Esophagus squamous epithelium (tissue), 5 donors: Measurements from ENCODE around the gene SULT1A4. TPM values are rescaled to one million over a fixed set of nuclear protein-coding genes. Genes with fewer than 3 reads are reported as not detected.
A peak's percentile ranks its signal among the peaks of the same experiment; 100 is the strongest.
"Not testable (repeated sequence)": the region's sequence is repeated elsewhere in the genome, so short reads cannot be mapped to it uniquely, and the experiment has no call there.

Source experiments
- DNase-seq: peaks from one replicate; lab custom pipeline; 2025; lab: John Stamatoyannopoulos, UW
- H3K27ac ChIP-seq, 4 donors: fragments of 200-600 bp; sonication (generic); one replicate each; pipeline ENCODE4 v1.5.1; 2016 to 2019; ENCODE audit warnings: mild to moderate bottlenecking in 1 of 4
- H3K27me3 ChIP-seq, 4 donors: fragments of 200-600 bp; sonication (generic); 1 replicate in 3 of 4; 2 replicates in 1 of 4; pipeline versions ENCODE4 v1.5.1 to v1.6.0; 2017 to 2021; ENCODE audit warnings: antibody characterized with exemption in 1 of 4
- H3K36me3 ChIP-seq, 3 donors: fragments of 200-600 bp; sonication (generic); one replicate each; pipeline ENCODE4 v1.5.1; 2016 to 2019
- H3K4me1 ChIP-seq, 3 donors: fragments of 200-600 bp; sonication (generic); one replicate each; pipeline ENCODE4 v1.5.1; 2017 to 2019
- H3K4me3 ChIP-seq, 4 donors: fragments of 200-600 bp; sonication (generic); 1 replicate in 3 of 4; 2 replicates in 1 of 4; pipeline ENCODE4 v1.5.1; 2016 to 2019; ENCODE audit warnings: mild to moderate bottlenecking in 2 of 4, moderate library complexity in 1 of 4
- H3K9me3 ChIP-seq, 3 donors: fragments of 200-600 bp; sonication (generic); one replicate each; pipeline ENCODE4 v1.5.1; 2016 to 2019
- WGBS, 2 donors: methylation state at CpG; one replicate each; pipeline ENCODE4 v1.1.5; 2018; 5-methylcytosine and 5-hydroxymethylcytosine counted together
- intact Hi-C: fragments of 100-400 bp; cut with DNase I; formaldehyde crosslinking; loops from one replicate; pipeline ENCODE4 v1.15.0; 2022
- total RNA-seq, 4 donors: library from RNA; depleted of rRNA; stranded (reverse); fragments of >200 nt; gene quantifications; one replicate each; pipeline ENCODE4 v1.1.0, GENCODE V29; 2016
- donor health status: DM: yes; HTN: yes; CAD: no.

SULT1A4 gene
- total RNA-seq, result 1 to 10 TPM; 2.9 to 5.5 (median 4.5) TPM

DNA sequence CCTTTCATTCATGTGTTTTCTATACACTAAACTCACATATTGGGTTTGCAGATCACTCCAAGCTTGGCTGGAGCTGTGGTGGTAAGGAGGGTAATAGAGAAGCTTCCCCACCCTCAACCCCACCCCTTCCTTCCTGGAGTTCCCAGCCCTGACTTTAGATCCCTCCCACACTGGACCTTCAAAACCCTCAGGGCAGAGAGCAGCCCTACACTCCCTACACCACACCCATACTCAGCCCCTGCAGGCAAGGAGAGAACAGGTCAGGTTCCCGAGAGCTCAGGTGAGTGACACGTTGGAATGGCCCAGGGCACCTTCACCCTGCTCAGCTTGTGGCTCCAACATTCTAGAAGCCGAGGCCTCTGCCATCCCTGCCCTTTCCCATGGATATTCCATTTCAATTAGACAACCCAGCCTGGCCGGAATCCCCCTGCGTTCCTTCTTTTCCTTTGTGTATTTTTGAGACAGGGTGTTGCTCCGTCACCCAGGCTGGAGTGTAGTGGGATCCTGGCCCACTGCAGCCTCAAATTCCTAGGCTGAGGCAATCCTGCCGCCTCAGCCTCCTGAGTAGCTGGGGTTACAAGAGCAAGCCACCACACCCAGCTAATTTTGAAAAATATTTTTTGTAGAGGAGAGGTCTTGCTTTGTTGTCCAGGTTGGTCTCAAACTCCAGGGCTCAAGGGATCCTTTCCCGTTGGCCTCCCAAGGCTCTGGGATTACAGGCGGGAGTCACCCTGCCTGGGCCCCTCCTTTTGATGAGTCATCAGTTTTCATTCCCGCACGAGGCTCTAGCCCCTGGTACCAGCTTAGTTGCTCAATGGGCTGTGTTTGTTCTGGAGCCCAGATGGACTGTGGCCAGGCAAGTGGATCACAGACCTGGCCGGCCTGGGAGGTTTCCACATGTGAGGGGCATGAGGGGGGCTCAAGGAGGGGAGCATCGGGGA lies at the start of gene SULT1A4:
Gene SULT1A4, plus strand, starts transcription at position 208 of the 941 bp plus-strand sequence. CDS start 1,473 bp downstream, outside the sequence.
- H3K27me3 ChIP-seq, DNase-seq, H3K27ac ChIP-seq, H3K36me3 ChIP-seq, H3K4me3 ChIP-seq, intact Hi-C loops, H3K9me3 ChIP-seq, H3K4me1 ChIP-seq: not testable (repeated sequence)
- no CpG with 5 or more reads among the region's 13 CpGs for WGBS, 2 donors

DNA sequence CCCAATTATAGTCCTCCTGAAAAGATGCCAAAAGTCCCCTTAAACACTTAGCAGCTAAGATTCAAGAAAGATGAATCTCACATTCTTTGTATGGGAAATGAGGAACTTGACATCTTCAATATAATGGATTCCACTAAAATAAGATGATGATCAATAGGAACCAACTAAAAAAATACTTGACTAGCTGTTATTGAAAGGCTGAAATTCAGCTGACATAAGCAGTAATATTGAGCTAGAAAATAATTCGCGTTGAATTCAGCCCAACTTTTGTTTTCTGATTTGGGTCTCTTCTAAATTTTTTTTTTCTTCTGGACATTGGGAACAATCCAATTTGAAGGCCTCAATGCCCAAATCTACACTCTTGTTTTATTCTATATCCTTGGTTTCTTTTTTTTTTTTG lies 36.1 kb upstream of the SULT1A4 start:
- H3K4me3 ChIP-seq, H3K27ac ChIP-seq, DNase-seq, H3K9me3 ChIP-seq, H3K4me1 ChIP-seq, H3K36me3 ChIP-seq, H3K27me3 ChIP-seq, intact Hi-C loops: not testable (repeated sequence)
- 96 to 100% methylated on average over 2 of the region's 2 CpGs for WGBS, 2 donors

DNA sequence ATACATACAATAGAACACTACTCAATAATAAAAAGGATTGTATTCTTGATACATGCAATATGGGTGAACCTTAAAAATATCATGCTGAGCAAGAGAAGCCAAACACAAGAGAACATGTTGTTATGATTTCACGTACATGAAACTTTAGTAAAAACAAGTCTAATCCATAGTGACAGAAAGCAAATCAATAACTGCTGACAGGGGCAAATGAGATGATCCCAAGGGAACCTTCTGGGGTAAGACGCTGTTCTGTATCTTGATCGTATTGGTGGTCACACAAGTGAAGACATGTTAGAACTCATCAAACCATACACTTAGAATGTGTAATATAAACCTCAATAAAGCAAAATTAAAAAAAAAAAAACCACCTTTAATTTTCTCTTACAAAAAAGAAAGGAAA lies 34.3 kb upstream of the SULT1A4 start:
- intact Hi-C loops, result not testable (repeated sequence)

DNA sequence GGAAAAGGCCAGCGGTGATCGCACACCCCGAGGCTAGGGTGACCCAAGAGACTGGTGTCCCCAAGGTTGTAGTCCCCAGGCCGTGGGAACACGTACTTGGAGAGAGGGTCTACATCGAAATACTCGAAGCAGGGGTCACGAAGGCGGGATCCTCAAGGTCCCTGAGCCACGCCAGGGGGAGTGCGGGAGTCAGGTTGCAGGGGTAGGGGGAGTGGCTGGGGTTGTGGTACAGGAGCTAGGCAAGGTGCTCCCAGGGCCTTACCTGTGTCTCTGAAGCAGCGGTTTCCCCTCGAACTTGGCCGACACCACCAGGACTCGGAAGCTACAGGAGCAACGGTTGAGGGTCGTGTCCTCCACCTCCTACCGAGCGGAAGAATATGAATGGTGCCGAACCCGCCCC lies 6.0 kb upstream of the SULT1A4 start:
- WGBS, 2 donors, result no CpG with 5 or more reads among the region's 21 CpGs
- H3K36me3 ChIP-seq, intact Hi-C loops, DNase-seq, H3K4me1 ChIP-seq, H3K27me3 ChIP-seq, H3K4me3 ChIP-seq, H3K9me3 ChIP-seq, H3K27ac ChIP-seq: not testable (repeated sequence)

More for the DNA sequence above, 34.3 kb upstream of the SULT1A4 start:
- H3K4me3 ChIP-seq, H3K36me3 ChIP-seq, H3K27me3 ChIP-seq, H3K27ac ChIP-seq, H3K9me3 ChIP-seq, H3K4me1 ChIP-seq, DNase-seq: not testable (repeated sequence)
- WGBS, 2 donors, result 77% methylated on average over 3 of the region's 3 CpGs; no CpG with 5 or more reads in 1 of the 2 donors

DNA sequence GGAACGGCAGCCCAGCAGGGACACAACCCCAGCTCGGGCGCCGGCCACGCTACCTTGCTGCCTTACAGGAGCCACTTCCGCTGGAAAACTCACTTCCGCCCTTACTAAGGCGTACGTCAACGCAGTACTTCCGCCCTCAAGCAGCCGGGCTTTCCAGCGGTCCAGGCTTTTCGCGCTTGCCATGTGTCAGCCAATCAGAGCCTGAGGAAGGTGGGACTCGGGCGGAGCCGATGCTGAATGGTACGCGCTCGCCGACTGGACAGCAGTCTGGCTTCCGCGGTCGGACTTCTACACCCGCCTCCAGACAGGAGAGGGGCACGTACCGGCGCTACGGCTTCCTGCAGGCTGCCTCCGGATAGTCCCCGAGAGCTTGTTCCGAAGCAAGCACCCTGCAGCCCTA lies 5.4 kb upstream of the SULT1A4 start, which contains the start of the genes BOLA2 and SLX1B:
Gene BOLA2, minus strand, starts transcription at position 83 of the 400 bp plus-strand sequence. CDS start 98 bp downstream, outside the sequence.
Gene SLX1B, plus strand, starts transcription at position 265 of the 400 bp plus-strand sequence.
- H3K4me1 ChIP-seq, DNase-seq, H3K36me3 ChIP-seq, intact Hi-C loops, H3K27ac ChIP-seq, H3K4me3 ChIP-seq, H3K27me3 ChIP-seq, H3K9me3 ChIP-seq: not testable (repeated sequence)
- WGBS, 2 donors, result no CpG with 5 or more reads among the region's 33 CpGs

DNA sequence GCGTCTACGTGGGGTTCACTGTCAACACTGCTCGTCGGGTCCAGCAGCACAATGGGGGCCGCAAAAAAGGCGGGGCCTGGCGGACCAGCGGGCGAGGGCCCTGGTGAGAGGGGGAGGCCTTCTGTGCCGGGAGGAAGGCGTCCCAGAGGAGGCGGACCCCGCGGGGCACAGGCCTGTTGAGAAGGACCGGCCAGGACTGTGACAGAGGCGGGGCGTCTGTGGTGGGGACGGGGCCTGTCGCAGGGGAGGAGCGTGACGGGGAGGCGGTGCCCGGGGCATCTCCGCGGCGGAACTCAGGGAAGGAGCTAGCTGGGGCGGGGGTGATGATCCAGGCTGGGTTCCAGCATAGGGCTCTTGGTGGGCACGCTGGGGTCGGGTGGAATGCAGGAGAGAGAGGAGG lies 4.9 kb upstream of the SULT1A4 start:
- H3K9me3 ChIP-seq, H3K27me3 ChIP-seq, H3K4me1 ChIP-seq, DNase-seq, H3K27ac ChIP-seq, intact Hi-C loops, H3K36me3 ChIP-seq, H3K4me3 ChIP-seq: not testable (repeated sequence)
- no CpG with 5 or more reads among the region's 29 CpGs for WGBS, 2 donors

DNA sequence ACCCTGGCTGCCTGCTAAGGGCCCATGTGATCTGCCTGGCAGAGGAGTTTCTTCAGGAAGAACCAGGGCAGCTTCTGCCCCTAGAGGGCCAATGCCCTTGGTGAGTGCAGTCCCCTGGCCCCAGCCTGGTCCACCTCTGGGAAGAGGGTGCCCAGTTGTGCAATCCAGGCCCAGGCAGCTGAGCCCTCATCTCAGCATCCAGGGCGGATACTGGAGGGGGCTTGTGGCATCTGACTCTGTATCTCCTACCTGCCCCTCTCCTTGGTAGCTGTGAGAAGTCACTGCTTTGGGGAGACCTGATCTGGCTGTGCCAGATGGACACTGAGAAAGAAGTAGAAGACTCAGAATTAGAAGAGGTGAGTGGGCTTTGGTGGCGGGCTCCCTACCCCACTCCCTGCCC lies 2.1 kb upstream of the SULT1A4 start:
- H3K9me3 ChIP-seq, intact Hi-C loops, H3K4me1 ChIP-seq, DNase-seq, H3K4me3 ChIP-seq, H3K36me3 ChIP-seq, H3K27me3 ChIP-seq, H3K27ac ChIP-seq: not testable (repeated sequence)
- WGBS, 2 donors, result no CpG with 5 or more reads among the region's 2 CpGs

DNA sequence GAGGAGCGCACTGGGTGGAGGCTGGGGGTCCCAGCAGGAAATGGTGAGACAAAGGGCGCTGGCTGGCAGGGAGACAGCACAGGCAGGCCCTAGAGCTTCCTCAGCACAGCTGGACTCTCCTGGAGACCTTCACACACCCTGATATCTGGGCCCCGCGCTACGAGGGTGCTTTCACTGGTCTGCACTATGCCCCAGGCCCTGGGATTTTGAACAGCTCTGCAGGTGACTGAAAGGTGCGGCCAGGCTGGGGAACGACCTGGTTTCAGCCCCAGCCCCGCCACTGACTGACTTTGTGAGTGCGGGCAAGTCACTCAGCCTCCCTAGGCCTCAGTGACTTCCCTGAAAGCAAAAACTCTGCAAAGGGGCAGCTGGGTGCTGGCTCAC lies 926 bp downstream of the SULT1A4 start:
- DNase-seq, H3K4me3 ChIP-seq, H3K9me3 ChIP-seq, H3K27me3 ChIP-seq, intact Hi-C loops, H3K36me3 ChIP-seq, H3K27ac ChIP-seq, H3K4me1 ChIP-seq: not testable (repeated sequence)
- no CpG with 5 or more reads among the region's 9 CpGs for WGBS, 2 donors

DNA sequence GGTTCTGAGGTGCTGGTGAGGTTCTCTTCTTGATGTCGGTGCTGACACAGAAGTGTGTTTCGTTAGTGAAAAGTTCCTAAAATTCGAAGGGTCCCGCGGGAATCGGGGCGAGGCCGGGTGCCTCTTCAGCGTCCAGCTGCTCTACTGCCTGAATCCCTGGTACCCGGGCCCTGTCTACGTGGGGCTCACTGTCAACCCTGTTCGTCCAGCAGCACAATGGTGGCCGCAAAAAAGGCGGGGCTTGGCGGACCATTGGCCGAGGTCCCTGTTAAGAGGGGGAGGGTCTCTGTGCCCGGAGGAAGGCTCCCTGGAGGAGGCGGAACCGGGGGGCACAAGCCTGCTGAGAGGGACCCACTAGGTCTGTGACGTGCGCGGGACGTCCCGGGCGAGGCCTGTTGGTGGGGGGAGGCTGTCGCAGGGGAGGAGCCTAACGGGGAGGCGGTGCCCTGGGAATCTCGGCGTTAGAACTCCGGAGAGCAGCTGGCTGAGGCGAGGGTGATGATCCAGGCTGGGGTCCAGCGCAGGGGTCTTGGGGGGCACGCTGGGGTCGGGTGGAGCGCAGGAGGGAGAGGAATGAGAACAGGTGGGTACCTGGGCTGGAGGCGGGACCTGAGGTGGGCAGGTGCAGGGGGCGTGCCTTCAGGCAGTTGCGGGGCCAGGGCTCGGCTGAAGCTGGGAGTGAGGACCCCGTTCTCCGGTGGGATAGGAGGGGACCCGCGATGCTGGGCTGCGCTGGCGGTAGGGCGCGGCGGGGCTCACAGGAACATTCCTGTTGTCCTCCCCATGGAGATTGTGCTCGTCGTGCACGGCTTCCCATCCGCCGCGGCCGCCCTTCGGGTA lies 6.5 kb downstream of the SULT1A4 start:
- DNase-seq, H3K4me1 ChIP-seq, intact Hi-C loops, H3K9me3 ChIP-seq, H3K27me3 ChIP-seq, H3K4me3 ChIP-seq, H3K27ac ChIP-seq, H3K36me3 ChIP-seq: not testable (repeated sequence)
- WGBS, 2 donors, result no CpG with 5 or more reads among the region's 57 CpGs

DNA sequence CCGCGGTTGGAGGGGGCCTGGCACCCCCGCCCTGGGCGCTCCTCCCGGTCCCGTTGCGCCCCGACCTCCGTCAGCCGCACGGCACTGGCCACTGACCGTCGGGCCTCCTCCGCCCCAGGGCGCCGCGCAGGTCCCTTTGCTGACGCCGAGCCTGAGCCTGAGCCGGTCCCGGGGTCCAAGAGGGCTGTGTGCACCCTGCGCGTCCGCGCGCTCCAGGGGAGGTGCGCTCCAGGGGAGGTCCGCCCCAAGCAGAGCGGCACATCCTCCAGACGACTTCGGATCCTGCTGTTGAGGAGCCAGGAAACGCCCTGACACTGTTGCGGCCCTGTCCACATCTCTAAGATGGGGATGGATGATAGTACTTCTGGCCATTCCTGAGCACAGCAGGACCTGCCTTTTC lies 7.2 kb downstream of the SULT1A4 start:
- H3K9me3 ChIP-seq, H3K4me1 ChIP-seq, intact Hi-C loops, H3K36me3 ChIP-seq, H3K27ac ChIP-seq, H3K4me3 ChIP-seq, H3K27me3 ChIP-seq, DNase-seq: not testable (repeated sequence)
- WGBS, 2 donors, result no CpG with 5 or more reads among the region's 33 CpGs

DNA sequence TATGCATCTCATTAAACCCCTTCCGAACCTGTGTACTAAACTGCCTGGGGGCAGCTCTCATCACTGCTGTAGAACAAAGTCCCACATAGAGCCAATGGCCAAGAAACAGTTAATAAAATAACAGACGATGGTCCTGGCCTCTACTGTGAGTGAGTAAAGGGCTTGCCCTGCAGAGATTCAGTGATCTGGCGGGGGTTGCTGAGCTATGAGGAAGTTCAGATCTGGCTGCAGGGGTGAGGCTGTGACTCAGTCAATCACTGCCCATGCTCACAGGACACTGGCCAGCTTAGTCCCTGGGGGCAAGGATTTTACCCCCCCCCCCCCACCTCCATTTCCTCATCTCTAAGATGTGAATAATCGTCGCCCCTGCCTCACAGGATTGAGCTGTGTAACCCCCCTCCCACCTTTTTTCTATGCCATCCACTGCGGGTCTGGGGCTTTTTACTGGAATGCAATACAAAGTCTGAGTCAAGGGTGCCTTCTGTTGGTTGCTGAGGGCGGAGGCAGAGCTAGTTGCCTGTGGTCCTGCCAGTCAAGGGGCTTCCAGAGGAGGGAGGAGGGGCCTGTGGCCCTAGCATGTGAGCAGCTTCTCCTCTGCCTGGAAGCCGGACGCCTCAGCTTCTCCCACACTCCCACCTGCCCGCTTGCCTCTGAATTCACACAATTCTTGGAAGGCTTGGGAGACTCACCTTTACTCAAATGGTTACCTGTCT lies 8.1 kb downstream of the SULT1A4 start:
- H3K9me3 ChIP-seq, intact Hi-C loops: not testable (repeated sequence)

DNA sequence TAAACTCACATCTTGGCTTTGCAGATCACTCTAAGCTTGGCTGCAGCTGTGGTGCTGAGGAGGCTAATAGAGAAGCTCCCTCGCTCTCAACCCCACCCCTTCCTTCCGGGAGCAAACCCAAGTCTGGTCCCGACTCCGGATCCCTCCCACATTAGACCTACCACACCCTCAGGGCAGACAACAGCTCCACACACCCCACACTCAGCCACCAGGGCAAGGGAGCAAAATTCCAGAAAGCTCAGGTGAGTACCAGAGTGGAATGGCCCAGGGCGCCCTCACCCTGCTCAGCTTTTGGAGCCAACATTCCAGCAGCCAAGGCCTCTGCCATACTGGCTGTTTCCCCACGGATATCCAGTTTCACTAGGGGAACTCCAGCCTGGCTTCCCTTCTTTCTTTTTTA lies 9.9 kb downstream of the SULT1A4 start:
- H3K36me3 ChIP-seq, intact Hi-C loops, H3K27me3 ChIP-seq, H3K9me3 ChIP-seq, DNase-seq, H3K4me1 ChIP-seq: not testable (repeated sequence)
- peak overlapping the region in 2 of 4 donors; percentile 70 to 75 for H3K27ac ChIP-seq
- H3K4me3 ChIP-seq, result peak overlapping the region in 1 of 4 donors; percentile 41
- WGBS, 2 donors, result 3 to 14% methylated on average over 4 to 6 of the region's 6 CpGs

More for the DNA sequence above, 8.1 kb downstream of the SULT1A4 start:
- not testable (repeated sequence) for H3K27me3 ChIP-seq, H3K4me1 ChIP-seq, H3K36me3 ChIP-seq, H3K4me3 ChIP-seq, H3K27ac ChIP-seq, DNase-seq
- WGBS, 2 donors, result no CpG with 5 or more reads among the region's 10 CpGs
